GM18502 (cell line): ENCODE measurements around the gene SERPINB11.
"Not testable (repeated sequence)": the region's sequence is repeated elsewhere in the genome, so short reads cannot be mapped to it uniquely, and the experiment has no call there.

ENCODE experiments used
- ATAC-seq: cut with Tn5 transposase; IDR thresholded peaks from one replicate; pipeline ENCODE4 v1.9.1; 2021; ENCODE audit warnings: mild to moderate bottlenecking; ENCODE audit not compliant: unreplicated experiment, poor library complexity

The SERPINB11 gene

GRCh38 chr18:63702660-63703059, at the start of gene SERPINB11:
Gene SERPINB11, plus strand, starts transcription at chr18:63702960. Its CDS starts 7,234 bp downstream, at chr18:63710194.
- no peak for ATAC-seq

GRCh38 chr18:63658920-63659319, 43.8 kb upstream of the SERPINB11 start:
- not testable (repeated sequence) for ATAC-seq

- ATAC-seq: not testable (repeated sequence)
Observed at GRCh38 chr18:63661750-63662149, 41.0 kb upstream of the SERPINB11 start, which contains the start of gene SERPINB3. Gene SERPINB3, minus strand, starts transcription at chr18:63661893. Its CDS starts 677 bp downstream, at chr18:63661216.

GRCh38 chr18:63664571-63664970, 38.2 kb upstream of the SERPINB11 start:
- ATAC-seq: no peak

- ATAC-seq: peak; percentile 89
Observed at GRCh38 chr18:63676526-63677323, 26.0 kb upstream of the SERPINB11 start.

GRCh38 chr18:63677500-63678225, 25.1 kb upstream of the SERPINB11 start:
- no peak for ATAC-seq

- no peak for ATAC-seq
Observed at GRCh38 chr18:63679820-63680606, 22.7 kb upstream of the SERPINB11 start.

GRCh38 chr18:63681449-63682340, 21.1 kb upstream of the SERPINB11 start:
- no peak for ATAC-seq

- no peak for ATAC-seq
Observed at GRCh38 chr18:63683152-63683551, 19.6 kb upstream of the SERPINB11 start.

- ATAC-seq: no peak
Observed at GRCh38 chr18:63683890-63684289, 18.9 kb upstream of the SERPINB11 start.

GRCh38 chr18:63684718-63685117, 18.0 kb upstream of the SERPINB11 start:
- ATAC-seq: no peak

GRCh38 chr18:63686871-63687270, 15.9 kb upstream of the SERPINB11 start:
- no peak for ATAC-seq

GRCh38 chr18:63689064-63689463, 13.7 kb upstream of the SERPINB11 start:
- ATAC-seq: no peak

- ATAC-seq: no peak
Observed at GRCh38 chr18:63697097-63697660, 5.6 kb upstream of the SERPINB11 start.

GRCh38 chr18:63700501-63700900, 2.3 kb upstream of the SERPINB11 start:
- no peak for ATAC-seq

- no peak for ATAC-seq
Observed at GRCh38 chr18:63701952-63702351, 808 bp upstream of the SERPINB11 start.

- ATAC-seq: no peak
Observed at GRCh38 chr18:63705401-63705800, 2.6 kb downstream of the SERPINB11 start.

- no peak for ATAC-seq
Observed at GRCh38 chr18:63707816-63708215, 5.1 kb downstream of the SERPINB11 start.

GRCh38 chr18:63708650-63709049, 5.9 kb downstream of the SERPINB11 start:
- ATAC-seq: no peak
